NCI-H82 (cell line): ENCODE data around the gene CBL.

ENCODE experiments used
- DNase-seq: peaks from one replicate; lab custom pipeline; 2025; lab: John Stamatoyannopoulos, UW

CBL gene

GRCh38 chr11:119334174-119334930, 128.2 kb downstream of the CBL start, which contains the start of gene RNF26:
Gene RNF26 (plus strand): TSS chr11:119334527. CDS start chr11:119335123, 596 bp downstream.
- peak; percentile 98 for DNase-seq

DNA sequence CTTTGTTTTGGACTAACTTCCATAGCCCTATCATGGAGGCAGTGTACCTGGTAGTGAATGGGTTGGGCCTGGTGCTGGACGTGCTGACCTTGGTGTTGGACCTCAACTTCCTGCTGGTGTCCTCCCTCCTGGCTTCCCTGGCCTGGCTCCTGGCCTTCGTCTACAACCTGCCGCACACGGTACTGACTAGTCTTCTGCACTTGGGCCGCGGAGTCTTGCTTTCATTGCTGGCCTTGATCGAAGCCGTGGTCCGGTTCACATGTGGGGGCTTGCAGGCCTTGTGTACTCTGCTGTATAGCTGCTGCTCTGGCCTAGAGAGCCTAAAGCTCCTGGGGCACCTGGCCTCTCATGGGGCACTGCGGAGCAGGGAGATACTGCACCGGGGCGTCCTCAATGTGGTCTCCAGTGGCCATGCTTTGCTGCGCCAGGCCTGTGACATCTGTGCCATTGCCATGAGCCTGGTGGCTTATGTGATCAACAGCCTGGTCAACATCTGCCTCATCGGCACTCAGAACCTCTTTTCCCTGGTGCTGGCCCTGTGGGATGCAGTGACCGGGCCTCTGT, 129.0 kb downstream of the CBL start:
- no peak for DNase-seq

DNA sequence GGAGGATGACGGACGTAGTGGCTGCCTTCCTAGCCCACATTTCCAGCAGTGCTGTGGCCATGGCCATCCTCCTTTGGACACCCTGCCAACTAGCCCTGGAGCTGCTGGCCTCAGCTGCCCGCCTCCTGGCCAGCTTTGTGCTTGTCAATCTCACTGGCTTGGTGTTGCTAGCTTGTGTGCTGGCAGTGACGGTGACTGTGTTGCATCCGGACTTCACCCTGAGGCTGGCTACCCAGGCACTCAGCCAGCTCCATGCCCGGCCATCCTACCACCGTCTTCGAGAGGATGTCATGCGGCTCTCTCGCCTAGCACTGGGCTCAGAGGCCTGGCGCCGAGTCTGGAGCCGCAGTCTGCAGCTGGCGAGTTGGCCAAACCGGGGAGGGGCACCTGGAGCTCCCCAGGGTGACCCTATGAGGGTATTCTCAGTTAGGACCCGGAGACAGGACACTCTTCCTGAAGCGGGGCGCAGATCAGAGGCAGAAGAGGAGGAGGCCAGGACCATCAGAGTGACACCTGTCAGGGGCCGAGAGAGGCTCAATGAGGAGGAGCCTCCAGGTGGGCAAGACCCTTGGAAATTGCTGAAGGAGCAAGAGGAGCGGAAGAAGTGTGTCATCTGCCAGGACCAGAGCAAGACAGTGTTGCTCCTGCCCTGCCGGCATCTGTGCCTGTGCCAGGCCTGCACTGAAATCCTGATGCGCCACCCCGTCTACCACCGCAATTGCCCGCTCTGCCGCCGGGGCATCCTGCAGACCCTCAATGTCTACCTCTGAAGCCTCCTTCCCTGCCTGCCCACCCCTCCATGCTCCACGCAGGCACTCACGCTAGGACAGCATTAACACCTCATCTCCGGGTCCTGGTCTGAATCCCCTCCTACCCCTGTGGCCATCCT, 129.8 kb downstream of the CBL start:
- no peak for DNase-seq

- DNase-seq = no peak
Observed at GRCh38 chr11:119336744-119337469, 130.8 kb downstream of the CBL start.

GRCh38 chr11:119337581-119338317, 131.6 kb downstream of the CBL start:
- DNase-seq = peak; percentile 74

DNA sequence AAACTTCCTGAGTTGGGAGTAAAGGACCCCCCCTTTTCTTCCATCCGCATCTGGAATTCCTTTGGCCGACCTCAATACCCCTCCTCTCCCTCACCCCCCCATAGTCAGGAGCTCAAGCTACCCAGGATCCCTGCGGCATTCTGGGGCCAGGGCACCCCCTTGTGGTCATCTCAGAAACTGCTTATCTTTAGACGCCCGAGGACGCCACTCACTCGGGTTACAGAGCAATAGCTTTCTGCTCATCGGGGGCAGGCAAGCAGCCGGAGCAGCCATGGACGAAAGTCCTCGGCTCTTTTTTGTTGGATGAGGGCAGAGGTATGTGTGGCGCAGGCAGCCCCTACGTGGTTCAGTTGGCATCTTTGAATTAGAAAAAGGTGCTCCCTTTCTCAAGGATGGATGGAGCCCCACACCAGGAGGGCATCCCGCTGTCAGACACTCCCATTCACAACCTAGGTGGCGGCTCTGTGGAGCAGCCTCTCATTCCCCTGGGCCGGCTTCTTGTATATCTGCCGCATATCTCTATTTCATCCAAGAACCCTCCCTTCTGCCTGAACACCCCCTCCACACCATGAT, 132.3 kb downstream of the CBL start:
- peak; percentile 84 for DNase-seq

DNA sequence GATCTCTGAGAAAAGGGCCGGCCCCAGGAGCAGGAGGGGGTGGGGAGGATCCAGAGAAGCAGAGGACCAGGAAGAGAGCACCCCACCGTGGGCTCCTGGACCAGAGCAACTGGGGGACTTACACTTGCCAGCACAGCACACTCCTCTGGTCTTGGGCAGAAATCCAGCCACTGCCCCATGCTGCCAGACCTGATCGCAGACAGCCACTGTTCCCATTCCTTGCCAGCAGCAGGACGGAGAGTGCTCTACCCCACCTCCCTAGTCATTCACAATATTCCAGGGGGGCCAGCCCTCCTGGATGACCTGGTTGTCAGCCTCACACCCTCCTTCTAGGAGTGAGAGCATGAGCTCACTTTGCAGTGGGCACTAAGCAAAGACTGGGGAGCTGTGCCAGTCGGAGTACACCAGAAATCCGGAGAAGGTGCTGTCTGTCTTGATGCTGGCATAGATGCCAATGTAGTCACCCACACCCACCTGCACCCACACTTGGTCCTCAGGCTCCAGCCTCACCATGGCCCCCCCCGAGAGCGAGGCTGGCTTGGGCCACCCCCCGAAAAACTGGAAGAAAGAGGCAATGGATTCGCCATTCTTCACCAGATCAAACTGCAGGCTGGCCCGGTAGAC, 132.9 kb downstream of the CBL start:
- DNase-seq = no peak

DNA sequence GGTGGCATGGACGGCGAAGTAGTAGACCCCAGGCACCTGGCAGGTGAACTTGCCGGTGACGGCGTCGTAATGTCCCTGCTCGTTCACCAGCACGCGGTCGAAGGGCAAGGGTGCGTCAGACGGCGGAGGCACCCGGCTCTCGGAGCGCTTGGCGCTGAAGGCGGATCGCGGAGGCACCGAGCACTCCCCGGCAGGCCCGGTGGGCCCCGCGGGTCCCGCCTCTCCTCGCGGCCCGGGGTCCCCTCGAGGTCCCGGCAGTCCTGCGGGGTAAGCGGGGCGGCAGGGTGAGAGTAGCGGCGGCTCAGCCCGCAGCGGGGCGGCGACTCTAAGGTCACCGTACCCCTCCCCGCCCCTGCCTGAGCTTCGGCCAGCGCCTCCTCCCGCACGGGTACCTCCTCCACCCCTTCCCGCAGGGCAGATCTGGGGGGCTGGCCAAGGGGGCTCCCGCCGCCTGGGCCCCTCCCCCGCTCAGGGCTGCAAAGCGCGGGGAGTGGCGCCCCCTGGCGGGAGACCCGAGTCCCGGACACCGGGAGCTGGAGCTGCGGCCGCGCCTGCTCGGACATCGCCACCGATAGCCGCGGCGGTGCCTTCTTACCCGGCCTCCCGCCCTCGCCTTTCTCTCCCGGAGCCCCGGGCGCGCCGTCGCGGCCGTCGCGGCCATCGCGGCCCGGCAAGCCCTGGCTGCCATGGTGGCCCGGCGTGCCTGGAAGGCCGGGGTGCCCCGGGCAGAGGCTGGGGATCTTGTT, 133.6 kb downstream of the CBL start:
- DNase-seq = peak; percentile 25

- no peak for DNase-seq
Observed at GRCh38 chr11:119340335-119341221, 134.4 kb downstream of the CBL start, which contains the start of gene C1QTNF5. Gene C1QTNF5 (minus strand): TSS chr11:119340883. CDS start chr11:119340397, 486 bp downstream.

DNA sequence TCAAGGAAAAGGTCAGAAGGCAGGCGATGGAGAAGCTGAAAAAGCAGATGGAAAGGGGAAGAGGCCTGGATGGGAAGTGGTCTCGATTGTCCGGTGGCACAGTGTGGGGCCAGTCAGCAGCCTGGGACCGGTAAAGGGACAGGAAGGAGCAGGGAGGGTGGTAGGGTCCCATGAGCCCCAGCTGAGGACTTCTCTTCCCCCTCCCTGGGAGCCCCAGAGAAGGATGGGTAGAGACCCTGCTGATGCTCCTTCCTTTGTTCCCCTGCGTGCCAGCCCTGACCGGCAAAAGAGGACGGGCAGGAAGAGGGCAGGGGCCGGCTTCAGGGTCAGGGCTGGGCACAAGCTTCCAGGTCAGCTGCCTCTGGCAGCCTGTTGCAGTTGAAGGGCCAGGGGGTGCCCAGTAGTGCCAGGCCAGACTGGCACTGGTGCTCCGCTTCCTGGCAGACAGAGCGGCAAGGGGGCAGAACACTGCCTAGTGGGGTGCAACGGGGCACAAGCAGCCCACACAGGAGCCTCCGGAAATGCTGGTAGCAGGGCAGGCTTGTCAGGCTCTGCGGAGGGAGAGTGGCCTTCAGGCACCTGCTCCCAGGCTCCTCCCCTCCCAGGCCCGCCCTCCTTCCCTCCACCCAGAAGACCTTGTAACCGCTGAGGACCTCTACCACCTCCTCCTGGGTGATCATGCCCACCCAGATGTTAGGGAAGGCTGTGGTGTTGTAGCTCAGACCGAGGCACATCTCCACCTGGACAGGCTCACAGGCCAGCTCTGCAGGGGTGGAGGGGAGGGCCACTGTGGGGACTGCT, 135.3 kb downstream of the CBL start:
- DNase-seq = no peak

DNA sequence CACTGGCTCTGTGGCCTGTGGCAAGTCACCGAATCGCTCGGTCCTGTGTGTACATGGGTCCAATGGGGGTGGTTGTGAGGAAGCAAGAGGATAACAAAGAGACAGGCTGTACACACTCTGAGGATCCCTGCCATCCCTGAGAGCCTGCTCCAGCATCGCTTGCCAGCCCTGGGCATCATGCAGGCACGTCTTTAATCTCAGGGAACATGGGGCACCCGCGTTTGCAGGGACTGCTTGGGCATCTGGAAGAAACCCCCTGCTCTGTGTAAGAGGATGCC, 135.8 kb downstream of the CBL start:
- DNase-seq = no peak

GRCh38 chr11:119342362-119343130, 136.4 kb downstream of the CBL start:
- no peak for DNase-seq

DNA sequence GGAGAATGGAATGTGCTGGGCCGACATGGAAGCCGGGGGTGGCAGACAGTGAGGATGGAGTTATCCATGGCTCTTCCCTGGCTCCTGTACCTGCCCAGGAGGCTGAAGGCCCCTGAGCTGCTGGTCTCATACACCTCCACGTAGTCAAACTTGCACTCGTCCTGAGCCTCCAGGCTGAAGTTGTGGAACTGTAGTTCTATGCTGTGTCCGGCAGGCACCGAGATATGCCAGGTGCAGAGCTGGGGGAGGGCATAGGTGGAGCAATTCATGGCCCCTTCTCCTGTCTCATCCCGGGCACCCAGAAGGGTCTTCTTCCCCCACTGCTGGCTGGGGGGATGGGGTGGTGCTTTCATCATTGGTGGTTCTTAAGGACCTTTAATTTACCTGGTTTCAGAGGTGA, 137.6 kb downstream of the CBL start:
- no peak for DNase-seq

DNA sequence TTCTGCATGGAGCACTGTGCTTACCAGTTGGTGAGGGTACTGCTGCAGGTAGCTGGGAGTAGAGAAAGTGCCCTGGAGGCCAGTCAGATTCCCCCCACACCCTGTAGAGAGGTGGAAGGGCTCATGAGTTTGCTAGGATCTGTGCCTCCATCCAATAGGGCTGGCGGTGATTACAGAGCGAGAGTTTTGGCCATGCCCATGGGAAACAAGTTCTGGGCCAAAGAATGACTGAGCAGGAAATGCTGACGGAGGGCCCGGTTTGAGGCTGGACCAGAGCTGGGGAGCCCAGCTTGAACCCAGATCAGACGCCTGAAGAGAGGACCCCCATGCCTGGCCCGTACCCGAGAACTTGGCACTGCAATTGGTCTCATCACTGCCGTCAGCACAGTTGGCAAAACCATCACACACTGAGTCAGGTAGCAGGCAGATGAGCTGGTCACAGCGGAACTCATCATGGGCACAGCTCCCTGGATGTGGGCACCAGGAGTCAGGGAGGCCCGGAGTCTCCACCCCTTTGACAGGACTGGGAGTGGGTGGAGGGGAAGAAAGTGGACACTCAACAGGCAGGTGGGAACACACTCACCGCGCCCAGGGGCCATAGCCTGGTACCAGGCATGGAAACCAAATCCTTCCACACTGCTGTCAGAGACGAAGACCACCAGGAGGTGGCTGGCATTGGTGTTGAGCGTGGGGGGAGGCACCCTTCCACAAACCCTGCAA, 138.3 kb downstream of the CBL start:
- DNase-seq = no peak

- no peak for DNase-seq
Observed at GRCh38 chr11:119345685-119346084, 139.5 kb downstream of the CBL start.

DNA sequence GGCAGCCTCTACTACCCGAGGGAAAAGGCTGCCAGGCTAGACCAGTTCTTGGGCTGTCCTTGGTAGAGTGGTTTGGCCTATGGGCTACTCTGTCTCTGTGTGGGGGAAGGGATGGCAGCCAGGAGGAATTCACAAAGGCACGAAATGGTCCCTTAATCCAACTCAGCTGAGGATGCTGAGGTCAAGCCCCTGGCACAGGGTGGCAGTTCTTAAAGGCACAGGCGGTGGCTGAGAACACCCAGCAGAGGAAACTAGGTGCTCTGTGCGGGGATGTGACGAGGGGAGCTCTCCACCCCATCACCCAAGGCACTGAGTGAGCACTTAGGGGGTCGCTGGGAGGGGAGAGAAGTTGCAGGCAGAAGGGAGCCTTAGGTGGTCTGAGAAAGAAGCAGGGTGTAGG, 140.5 kb downstream of the CBL start, which contains the start of gene MFRP:
Gene MFRP (minus strand): TSS at position 101 of the 400 bp plus-strand sequence. CDS start 192 bp downstream, outside the sequence.
- no peak for DNase-seq
